ENCODE measurements around the gene RNF25. TPM values are rescaled to one million over a fixed set of nuclear protein-coding genes. Genes with fewer than 3 reads are reported as not detected.
A peak's percentile ranks its signal among the peaks of the same experiment; 100 is the strongest.

The RNF25 gene
- total and polyA plus RNA-seq, 2 of the 8 experiments (the other 6 are each of a cell fraction or from before 2014, with no cell fraction given), result 19.6 to 29.6 TPM

- TF ChIP-seq JUND (IDR thresholded peaks at IDR 0.05; ENCODE audit: low read length) (0 out of 2 replicates have a peak, but pooled peaks have one; percentile 16), SIRT6 (IDR thresholded peaks at IDR 0.05; ENCODE audit: low read length) (no peak), CBX8 (IDR thresholded peaks at IDR 0.05; ENCODE audit: borderline replicate concordance, low read depth, low read length) (no peak), EP300 (IDR thresholded peaks at IDR 0.05; ENCODE audit: borderline replicate concordance in 1 of 2, low read depth in 2 of 2, low read length in 2 of 2) (no peak), MAX (IDR thresholded peaks at IDR 0.05) (0 out of 2 replicates have a peak, but pooled peaks have one; percentile 33), PHF8 (conservative IDR thresholded peaks at IDR 0.05; ENCODE audit: low read depth, low read length) (peak; percentile 87), RXRA (IDR thresholded peaks at IDR 0.05; ENCODE audit: insufficient read depth, low read depth, low read length) (no peak), SIX5 (IDR thresholded peaks at IDR 0.05; ENCODE audit: low read depth, low read length) (no peak), SIN3A (conservative IDR thresholded peaks at IDR 0.05 in 1 of 2, IDR thresholded peaks at IDR 0.05 in 1 of 2; ENCODE audit: low read depth in 1 of 2, low read length in 2 of 2) (peak; percentile 74 to 97; a peak in 2 of 4 replicates), CHD2 (IDR thresholded peaks at IDR 0.05; ENCODE audit: low read length) (0 out of 2 replicates have a peak, but pooled peaks have one; percentile 11)
These were observed at the start of gene RNF25, which contains the start of gene STK36 (continued) for GRCh38 chr2:218671654-218672566.

Measured in H1 (cell line).